Right atrium auricular region (tissue), 2 donors: ENCODE data around the gene KIAA0232. TPM values are rescaled to one million over a fixed set of nuclear protein-coding genes. Genes with fewer than 3 reads are reported as not detected.

Source experiments
- DNase-seq: peaks from one replicate; pipeline ENCODE4 v3.0.0-alpha.2; 2019; ENCODE audit warnings: low spot score
- H3K27ac ChIP-seq, 2 donors: fragments of 200-600 bp; sonication (generic); 1 replicate in 1 of 2; 2 replicates in 1 of 2; pipeline ENCODE4 v1.5.1; 2016 to 2019
- H3K27me3 ChIP-seq, 2 donors: fragments of 200-600 bp; sonication (generic); one replicate each; pipeline versions ENCODE4 v1.5.1 to v1.6.0; 2017 to 2019
- H3K36me3 ChIP-seq: fragments of 200-600 bp; sonication (generic); one replicate; pipeline ENCODE4 v1.5.1; 2016
- H3K4me1 ChIP-seq, 2 donors: fragments of 200-600 bp; sonication (generic); one replicate each; pipeline versions ENCODE4 v1.5.1 to v1.6.0; 2017 to 2019
- H3K4me3 ChIP-seq, 2 donors: fragments of 200-600 bp; sonication (generic); 1 replicate in 1 of 2; 2 replicates in 1 of 2; pipeline ENCODE4 v1.5.1; 2017 to 2019; ENCODE audit warnings: mild to moderate bottlenecking in 1 of 2, moderate library complexity in 1 of 2
- H3K9me3 ChIP-seq, 2 donors: fragments of 200-600 bp; sonication (generic); one replicate each; pipeline ENCODE4 v1.5.1; 2019
- total RNA-seq, 2 donors: library from RNA; depleted of rRNA; stranded (reverse); fragments of >200 nt; gene quantifications; one replicate each; pipeline ENCODE4 v1.1.0, GENCODE V29; 2016
- TF ChIP-seq, protein P1 (sequence below), 2 donors: fragments of 200-600 bp; sonication (generic); IDR thresholded peaks; one replicate each; pipeline ENCODE4 v1.5.1; 2019; ENCODE audit warnings: antibody characterized with exemption in 2 of 2

Gene KIAA0232
- total RNA-seq, 2 donors from 2014 or later, result 47.5 to 69.4 TPM

GRCh38 chr4:6929339-6929811 lies 146.8 kb downstream of the KIAA0232 start:
- Histone ChIP-seq H3K4me3 (no peak overlapping the region), H3K4me1 (peaks cover 0 to 41% of the 10 kb centered on the region in 2 donors), H3K36me3 (peaks cover 8% of the 10 kb centered on the region), H3K27ac (peak overlapping the region; percentile 18 to 40), H3K27me3 (no peaks in the 10 kb centered on the region), H3K9me3 (no peaks in the 10 kb centered on the region)
- TF ChIP-seq, protein P1, sequence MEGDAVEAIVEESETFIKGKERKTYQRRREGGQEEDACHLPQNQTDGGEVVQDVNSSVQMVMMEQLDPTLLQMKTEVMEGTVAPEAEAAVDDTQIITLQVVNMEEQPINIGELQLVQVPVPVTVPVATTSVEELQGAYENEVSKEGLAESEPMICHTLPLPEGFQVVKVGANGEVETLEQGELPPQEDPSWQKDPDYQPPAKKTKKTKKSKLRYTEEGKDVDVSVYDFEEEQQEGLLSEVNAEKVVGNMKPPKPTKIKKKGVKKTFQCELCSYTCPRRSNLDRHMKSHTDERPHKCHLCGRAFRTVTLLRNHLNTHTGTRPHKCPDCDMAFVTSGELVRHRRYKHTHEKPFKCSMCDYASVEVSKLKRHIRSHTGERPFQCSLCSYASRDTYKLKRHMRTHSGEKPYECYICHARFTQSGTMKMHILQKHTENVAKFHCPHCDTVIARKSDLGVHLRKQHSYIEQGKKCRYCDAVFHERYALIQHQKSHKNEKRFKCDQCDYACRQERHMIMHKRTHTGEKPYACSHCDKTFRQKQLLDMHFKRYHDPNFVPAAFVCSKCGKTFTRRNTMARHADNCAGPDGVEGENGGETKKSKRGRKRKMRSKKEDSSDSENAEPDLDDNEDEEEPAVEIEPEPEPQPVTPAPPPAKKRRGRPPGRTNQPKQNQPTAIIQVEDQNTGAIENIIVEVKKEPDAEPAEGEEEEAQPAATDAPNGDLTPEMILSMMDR (IDR thresholded peaks at IDR 0.05), result no peak
- DNase-seq, result no peak

GRCh38 chr4:6929812-6930464 lies 147.4 kb downstream of the KIAA0232 start:
- DNase-seq, result no peak
- Histone ChIP-seq H3K27me3 (no peaks in the 10 kb centered on the region), H3K4me1 (peaks cover 0 to 41% of the 10 kb centered on the region in 2 donors), H3K4me3 (no peak overlapping the region), H3K27ac (peak overlapping the region; percentile 18 to 40), H3K36me3 (peaks cover 3% of the 10 kb centered on the region), H3K9me3 (no peaks in the 10 kb centered on the region)
- TF ChIP-seq, protein P1 (IDR thresholded peaks at IDR 0.05), result no peak

- H3K4me3 ChIP-seq, result no peak overlapping the region
- TF ChIP-seq, protein P1 (IDR thresholded peaks at IDR 0.05), result no peak
- no peaks in the 10 kb centered on the region for H3K36me3 ChIP-seq
- H3K27ac ChIP-seq, result no peak overlapping the region
- H3K9me3 ChIP-seq, result no peaks in the 10 kb centered on the region
- no peaks in the 10 kb centered on the region for H3K27me3 ChIP-seq
- H3K4me1 ChIP-seq, result peaks cover 0 to 31% of the 10 kb centered on the region in 2 donors
- no peak for DNase-seq
These were observed 149.9 kb downstream of the KIAA0232 start for GRCh38 chr4:6932475-6932874.

DNA sequence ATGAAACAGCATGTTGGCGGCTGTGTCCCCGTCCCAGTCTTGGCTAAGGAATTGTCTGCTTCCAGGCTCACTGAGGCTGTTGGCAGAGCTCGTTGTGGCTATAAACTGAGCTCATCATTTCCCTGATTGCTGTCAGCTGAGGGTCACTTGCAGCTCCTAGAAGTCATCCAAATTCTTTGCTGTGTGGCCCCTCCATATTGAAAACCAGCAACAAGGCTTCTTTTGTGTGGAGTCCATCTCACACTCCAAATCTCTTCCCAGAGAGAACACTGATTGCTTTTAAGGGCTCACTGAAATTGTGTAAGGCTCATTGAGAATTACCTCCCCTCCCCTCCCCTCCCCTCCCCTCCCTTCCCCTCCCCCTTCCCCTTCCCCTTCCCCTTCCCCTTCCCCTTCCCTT lies 150.4 kb downstream of the KIAA0232 start:
- Histone ChIP-seq H3K27me3 (no peaks in the 10 kb centered on the region), H3K4me3 (no peak overlapping the region), H3K27ac (no peak overlapping the region), H3K4me1 (peaks cover 0 to 26% of the 10 kb centered on the region in 2 donors), H3K36me3 (no peaks in the 10 kb centered on the region), H3K9me3 (no peaks in the 10 kb centered on the region)
- no peak for DNase-seq
- TF ChIP-seq, protein P1 (IDR thresholded peaks at IDR 0.05), result no peak

Other genes starting within 250 kb of the KIAA0232 start
- 10 to 100 TPM; 23.7 to 25.5 TPM for gene MAN2B2, start 207.5 kb upstream of the KIAA0232 start, total RNA-seq
- gene MRFAP1, start 142.0 kb upstream of the KIAA0232 start, total RNA-seq, result 100 to 1,000 TPM; 170 to 176 TPM
- under 1 TPM in 1 of 2 donors, not detected in 1; 0.35 TPM for gene S100P, start 88.8 kb upstream of the KIAA0232 start, total RNA-seq
- gene MRFAP1L1, start 72.9 kb upstream of the KIAA0232 start, total RNA-seq, result 10 to 100 TPM; 58.2 to 65.3 TPM
- gene BLOC1S4, start 66.6 kb upstream of the KIAA0232 start, total RNA-seq, result 10 to 100 TPM in 1 of 2 donors, 1 to 10 TPM in 1; 8.4 to 17.4 TPM
- gene TBC1D14, start 127.1 kb downstream of the KIAA0232 start, total RNA-seq, result 10 to 100 TPM; 33.7 to 34.0 TPM